Gastroesophageal sphincter (tissue), 3 donors: ENCODE results near the gene GSTA4.

Experiments used
- CTCF ChIP-seq, 4 experiments: fragments of 200-600 bp in 2 of 4; fragments of 450-650 bp in 2 of 4; sonication (generic) in 1 of 4; IDR thresholded peaks; one replicate each; pipeline ENCODE4 v1.5.1; 2017 to 2019; ENCODE audit warnings: antibody characterized with exemption in 4 of 4, mild to moderate bottlenecking in 2 of 4, moderate library complexity in 2 of 4
- EP300 ChIP-seq: sonication (generic); formaldehyde crosslinking; IDR thresholded peaks from one replicate; pipeline ENCODE4 v1.6.1; 2017; ENCODE audit warnings: antibody characterized with exemption, mild to moderate bottlenecking
- POLR2A ChIP-seq, 2 donors: fragments of 450-650 bp; IDR thresholded peaks; one replicate each; pipeline ENCODE4 v1.6.1; 2017; ENCODE audit warnings: antibody characterized with exemption in 2 of 2, mild to moderate bottlenecking in 2 of 2, moderate library complexity in 1 of 2

DNA sequence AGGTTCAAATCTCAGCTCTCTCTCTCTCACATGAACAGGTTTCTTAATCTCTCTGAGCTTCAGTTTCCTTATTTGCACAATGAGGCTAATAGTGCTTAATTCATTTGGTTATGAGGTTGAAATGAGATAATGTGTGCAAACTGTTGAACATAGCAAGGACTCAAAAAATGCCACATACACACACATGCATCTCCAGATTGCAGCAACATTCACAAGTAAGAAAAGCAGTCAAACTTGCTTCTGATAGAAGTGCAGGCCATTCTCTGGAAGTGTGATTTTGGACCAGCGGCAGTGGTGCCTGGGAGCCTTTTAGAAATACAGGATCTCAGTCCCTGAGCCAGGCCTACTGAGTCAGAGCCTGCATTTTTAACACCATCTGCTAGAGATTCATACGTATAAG lies 25.7 kb downstream of the GSTA4 start:
- TF ChIP-seq EP300 (no peak), POLR2A (IDR thresholded peaks at IDR 0.05) (no peak), CTCF (IDR thresholded peaks at IDR 0.05) (no peak)
